K562 (cell line): ENCODE measurements around the gene TMEM120A. TPM values are rescaled to one million over a fixed set of nuclear protein-coding genes. Genes with fewer than 3 reads are reported as not detected.
A peak's percentile ranks its signal among the peaks of the same experiment; 100 is the strongest.

Source experiments
- HEY1 ChIP-seq: fragments of 250-450 bp; sonication (Bioruptor Pico); IDR thresholded peaks from 2 replicates; pipeline ENCODE4 v1.5.0; 2020; ENCODE audit warnings: mild to moderate bottlenecking, moderate library complexity, borderline replicate concordance
- HLTF ChIP-seq: fragments of 450-650 bp; IDR thresholded peaks from 2 replicates; pipeline ENCODE4 v1.6.1; 2016
- SMC3 ChIP-seq: conservative IDR thresholded peaks from 2 replicates; pipeline ENCODE4 v1.6.1; 2011; ENCODE audit warnings: low read depth, low read length, improper control_type of control experiment; ENCODE audit not compliant: insufficient read depth
- SP2 ChIP-seq: IDR thresholded peaks from 2 replicates; pipeline ENCODE4 v1.6.1; 2011; ENCODE audit warnings: mild to moderate bottlenecking, low read depth, low read length, moderate library complexity; ENCODE audit not compliant: poor library complexity, severe bottlenecking; ENCODE audit errors: extremely low read depth
- TARDBP ChIP-seq: fragments of 450-650 bp; IDR thresholded peaks from 2 replicates; pipeline ENCODE4 v1.6.1; 2016
- ZBED1 ChIP-seq: IDR thresholded peaks from 2 replicates; pipeline ENCODE4 v1.6.1; 2014
- ZNF583 ChIP-seq: fragments of 250-450 bp; sonication (Bioruptor Pico); IDR thresholded peaks from 2 replicates; pipeline ENCODE4 v1.4.0; 2020
- polyA plus RNA-seq, 8 experiments: library from polyadenylated mRNA; depleted of rRNA in 4 of 8; stranded (reverse) in 5 of 8; unstranded in 3 of 8; fragments of >200 nt; fragmentation: Nextera tagmentation in 2 of 8; fragmentation: Illumina TruSeq in 1 of 8; extraction: Ambion mirVana in 2 of 8; extraction: Trizol in 1 of 8; gene quantifications; 2 replicates each; pipeline versions ENCODE4 v1.2.1 to v1.2.3, GENCODE V29; 2011 to 2014; ENCODE audit warnings: inconsistent platforms in 1 of 8, missing spikeins in 1 of 8
- total RNA-seq, 7 experiments: library from RNA; depleted of rRNA in 6 of 7; stranded (reverse); fragments of >200 nt in 6 of 7; fragmentation: Illumina TruSeq in 2 of 7; extraction: Trizol in 2 of 7; gene quantifications; 2 replicates each; pipeline versions ENCODE4 v1.2.1 to v1.2.3, GENCODE V29; 2011 to 2021; ENCODE audit warnings: low replicate concordance in 1 of 7
- TF ChIP-seq, protein P1 (sequence below): fragments of 200-800 bp; sonication (Bioruptor generic); IDR thresholded peaks from 2 replicates; pipeline ENCODE4 v1.6.1; 2017; ENCODE audit warnings: missing genetic modification characterization, missing compliant biosample characterization
- TF ChIP-seq, protein P2 (sequence below), 3 experiments: IDR thresholded peaks in 2 of 3; conservative IDR thresholded peaks in 1 of 3; 2 replicates each; pipeline ENCODE4 v1.5.1; 2011 to 2012; ENCODE audit warnings: low read length in 3 of 3, mild to moderate bottlenecking in 3 of 3, control low read depth in 2 of 3, improper control_type of control experiment in 1 of 3, inconsistent platforms in 1 of 3, low read depth in 1 of 3, mixed read lengths in 1 of 3, moderate library complexity in 1 of 3; ENCODE audit not compliant: insufficient read depth in 2 of 3

The TMEM120A gene
- total and polyA plus RNA-seq, 9 of the 15 experiments (the other 6 are each of a cell fraction or from before 2014, with no cell fraction given), result 2.3 to 90.2 (median 22.9) TPM

DNA sequence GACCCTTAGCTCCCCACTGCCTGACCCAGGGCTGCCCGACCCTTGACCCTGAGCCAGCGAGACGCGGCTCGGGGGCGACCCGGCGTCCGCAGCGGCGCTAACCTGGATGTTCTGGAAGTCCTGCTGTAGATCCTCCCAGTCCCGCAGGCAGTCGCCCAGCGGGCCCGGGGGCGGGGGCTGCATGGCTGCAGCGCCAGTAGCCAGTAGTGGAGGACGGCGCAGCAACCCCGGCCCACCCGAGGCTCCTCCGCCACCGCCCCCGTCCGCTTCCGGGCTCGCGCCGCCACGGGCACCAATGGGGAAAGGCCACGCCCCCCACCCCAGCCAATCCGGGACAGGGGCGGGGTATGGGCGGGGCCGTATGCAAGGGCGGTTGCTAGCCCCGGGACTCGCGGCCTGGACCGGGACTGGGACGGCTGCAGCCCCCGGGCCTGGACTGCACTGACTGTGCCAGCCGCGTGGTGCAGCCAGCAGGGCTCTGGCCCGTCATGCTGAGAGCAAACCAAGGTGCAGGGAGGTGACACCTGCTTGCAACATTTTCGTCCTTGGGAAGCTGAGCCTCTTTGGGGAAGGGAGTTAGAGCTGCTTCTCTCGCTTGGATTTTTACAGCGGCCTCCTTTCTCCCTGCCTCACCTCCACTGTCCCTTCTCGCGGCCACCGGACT lies at the start of gene TMEM120A (continued):
- TF ChIP-seq, protein P1, sequence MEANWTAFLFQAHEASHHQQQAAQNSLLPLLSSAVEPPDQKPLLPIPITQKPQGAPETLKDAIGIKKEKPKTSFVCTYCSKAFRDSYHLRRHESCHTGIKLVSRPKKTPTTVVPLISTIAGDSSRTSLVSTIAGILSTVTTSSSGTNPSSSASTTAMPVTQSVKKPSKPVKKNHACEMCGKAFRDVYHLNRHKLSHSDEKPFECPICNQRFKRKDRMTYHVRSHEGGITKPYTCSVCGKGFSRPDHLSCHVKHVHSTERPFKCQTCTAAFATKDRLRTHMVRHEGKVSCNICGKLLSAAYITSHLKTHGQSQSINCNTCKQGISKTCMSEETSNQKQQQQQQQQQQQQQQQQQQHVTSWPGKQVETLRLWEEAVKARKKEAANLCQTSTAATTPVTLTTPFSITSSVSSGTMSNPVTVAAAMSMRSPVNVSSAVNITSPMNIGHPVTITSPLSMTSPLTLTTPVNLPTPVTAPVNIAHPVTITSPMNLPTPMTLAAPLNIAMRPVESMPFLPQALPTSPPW, result peak; percentile 88
- TF ChIP-seq SP2, result peak; percentile 72
- TF ChIP-seq ZNF583 (CRISPR knock-in tag), result no peak
- TF ChIP-seq HEY1, result 0 out of 2 replicates have a peak, but pooled peaks have one; percentile 24
- TF ChIP-seq HLTF, result peak; percentile 84; the same call in 1 of the 2 replicates
- TF ChIP-seq, protein P2, sequence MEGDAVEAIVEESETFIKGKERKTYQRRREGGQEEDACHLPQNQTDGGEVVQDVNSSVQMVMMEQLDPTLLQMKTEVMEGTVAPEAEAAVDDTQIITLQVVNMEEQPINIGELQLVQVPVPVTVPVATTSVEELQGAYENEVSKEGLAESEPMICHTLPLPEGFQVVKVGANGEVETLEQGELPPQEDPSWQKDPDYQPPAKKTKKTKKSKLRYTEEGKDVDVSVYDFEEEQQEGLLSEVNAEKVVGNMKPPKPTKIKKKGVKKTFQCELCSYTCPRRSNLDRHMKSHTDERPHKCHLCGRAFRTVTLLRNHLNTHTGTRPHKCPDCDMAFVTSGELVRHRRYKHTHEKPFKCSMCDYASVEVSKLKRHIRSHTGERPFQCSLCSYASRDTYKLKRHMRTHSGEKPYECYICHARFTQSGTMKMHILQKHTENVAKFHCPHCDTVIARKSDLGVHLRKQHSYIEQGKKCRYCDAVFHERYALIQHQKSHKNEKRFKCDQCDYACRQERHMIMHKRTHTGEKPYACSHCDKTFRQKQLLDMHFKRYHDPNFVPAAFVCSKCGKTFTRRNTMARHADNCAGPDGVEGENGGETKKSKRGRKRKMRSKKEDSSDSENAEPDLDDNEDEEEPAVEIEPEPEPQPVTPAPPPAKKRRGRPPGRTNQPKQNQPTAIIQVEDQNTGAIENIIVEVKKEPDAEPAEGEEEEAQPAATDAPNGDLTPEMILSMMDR (IDR thresholded peaks at IDR 0.05 in 2 of 3, conservative IDR thresholded peaks at IDR 0.05 in 1 of 3; ENCODE audit: insufficient read depth in 2 of 3, low read depth in 1 of 3, low read length in 3 of 3), result peak in 2 of 3 experiments; percentile 15 to 55; a peak in 1 of 6 replicates
- TF ChIP-seq SMC3, result no peak
- no peak for TF ChIP-seq TARDBP
- TF ChIP-seq ZBED1, result 0 out of 2 replicates have a peak, but pooled peaks have one; percentile 9
- TF ChIP-seq, all 486 proteins: peak for 115
